SIG-M5 treated with dmso at 0.1 percent for 504 hours (cell line): ENCODE results near the gene SLC16A8.
A peak's percentile ranks its signal among the peaks of the same experiment; 100 is the strongest.

Source experiments
- DNase-seq: peaks from one replicate; lab custom pipeline; 2025; ENCODE audit not compliant: unreplicated experiment; lab: John Stamatoyannopoulos, UW

Gene SLC16A8

DNA sequence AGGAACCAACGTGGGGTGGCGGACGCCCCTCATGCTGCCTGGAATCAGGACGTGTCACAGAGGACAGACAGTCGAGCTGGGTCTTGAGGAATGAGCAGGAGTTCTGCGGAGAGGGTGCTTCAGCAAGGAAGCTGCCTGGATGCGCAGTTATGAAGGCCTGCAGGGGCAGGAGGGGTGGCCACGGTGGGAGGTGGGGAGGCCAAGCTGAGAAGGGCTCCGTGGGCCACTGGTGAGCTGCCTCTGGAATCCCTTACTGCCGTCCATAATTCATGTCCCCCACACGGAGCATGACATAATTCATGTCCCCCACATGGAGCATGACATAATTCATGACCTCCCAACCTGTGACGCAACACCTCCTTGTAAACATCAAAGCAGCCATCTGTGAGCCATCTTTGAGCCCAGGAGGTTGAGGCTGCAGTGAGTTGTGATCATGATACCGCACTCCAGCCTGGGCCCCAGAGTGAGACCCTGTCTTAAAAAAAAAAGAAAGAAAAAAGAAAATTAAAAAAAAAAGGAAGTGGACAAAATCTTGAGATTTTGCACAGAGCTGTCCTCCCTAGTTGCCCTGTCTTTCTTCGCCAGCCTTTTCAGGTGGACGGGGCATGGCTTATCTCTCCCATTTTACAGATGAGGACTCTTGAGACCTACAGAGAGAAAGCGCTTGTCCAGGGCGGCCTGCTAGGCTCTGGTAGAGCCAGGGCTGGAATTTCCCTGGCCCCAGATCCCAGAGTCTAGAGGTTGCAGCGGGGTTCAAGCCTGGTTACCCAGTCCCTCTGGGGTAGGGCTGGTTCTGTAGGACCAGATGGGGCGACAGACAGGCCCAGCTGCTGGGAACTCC is 51.1 kb downstream of the SLC16A8 start:
- peak; percentile 70 for DNase-seq

DNA sequence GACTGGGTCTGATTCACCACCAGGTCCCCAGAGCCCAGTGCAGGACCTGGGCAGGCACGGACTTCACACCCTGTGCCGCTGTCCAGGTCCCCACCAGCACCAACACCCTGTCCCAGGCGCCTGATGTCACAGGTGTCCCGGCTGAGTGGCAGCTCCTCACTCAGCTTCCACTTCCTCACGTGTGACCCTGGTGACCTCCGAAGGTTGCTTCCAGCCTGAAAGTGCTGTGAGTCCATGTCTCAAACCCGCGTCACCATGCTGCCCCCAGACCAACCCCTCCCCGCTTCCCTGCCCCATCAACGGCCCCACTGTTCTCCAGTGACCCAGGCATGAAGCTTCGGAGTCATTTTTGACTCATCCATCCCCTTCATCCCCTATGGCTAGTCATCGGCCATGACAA is 52.5 kb downstream of the SLC16A8 start:
- DNase-seq: no peak

DNA sequence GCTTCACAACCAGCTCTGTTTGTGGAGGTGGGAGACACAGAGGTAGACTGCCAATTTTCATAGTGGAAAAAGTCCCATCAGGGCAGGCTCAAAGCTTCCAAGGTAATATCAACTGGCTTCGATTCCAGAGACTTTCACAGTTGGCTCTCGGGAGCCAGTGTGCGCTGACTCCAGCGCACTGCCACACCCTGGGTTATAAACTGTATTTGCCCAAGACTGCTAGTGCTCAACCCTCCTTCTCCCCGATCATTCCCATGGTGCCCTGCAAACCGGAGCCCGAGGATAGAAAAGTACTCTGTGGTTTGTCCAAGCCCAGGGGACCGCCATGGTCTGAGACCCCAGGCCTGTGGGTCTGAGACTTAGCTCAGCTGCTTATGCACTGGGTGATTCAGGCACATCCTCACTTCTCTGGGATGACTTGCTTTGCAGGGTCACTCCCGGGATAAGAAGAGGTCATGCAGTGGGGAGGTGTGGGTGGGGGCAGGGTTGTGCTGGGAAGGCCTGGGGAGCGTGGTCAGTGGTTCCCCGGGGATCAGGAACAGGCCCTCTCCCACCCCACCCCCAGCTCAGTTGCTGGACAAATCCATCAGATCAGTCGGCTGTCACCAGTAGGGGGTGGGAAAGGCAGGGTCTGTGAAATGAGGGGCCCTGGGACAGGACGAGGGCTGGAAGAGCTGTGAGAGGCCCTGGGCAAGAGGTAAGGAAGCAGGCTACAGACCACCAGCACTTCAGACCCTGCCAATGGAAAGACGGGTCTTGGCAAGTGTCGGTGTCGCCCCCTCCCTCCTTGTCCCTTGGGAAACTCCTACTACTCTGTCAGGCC is 53.5 kb downstream of the SLC16A8 start:
- DNase-seq: no peak

DNA sequence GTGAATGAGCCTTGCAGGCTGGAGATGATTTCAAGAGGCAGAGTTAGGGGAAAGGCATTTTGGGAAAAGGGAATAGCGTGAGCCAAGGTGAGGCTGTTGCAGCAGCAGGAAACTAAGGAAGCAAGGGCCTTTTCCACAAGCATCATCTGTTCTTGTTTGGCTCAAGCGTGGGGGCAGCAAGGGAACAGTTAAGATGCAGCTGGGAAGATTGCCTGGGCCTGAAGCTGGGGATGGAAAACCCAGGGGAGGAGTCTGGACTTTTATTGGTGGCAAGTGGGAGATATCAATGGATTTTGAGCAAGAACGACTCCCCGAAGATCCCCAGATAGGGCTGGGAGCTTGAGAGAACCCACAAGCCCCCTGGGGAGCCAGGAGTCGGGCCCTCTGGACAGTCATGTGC is 54.1 kb downstream of the SLC16A8 start:
- DNase-seq: no peak

DNA sequence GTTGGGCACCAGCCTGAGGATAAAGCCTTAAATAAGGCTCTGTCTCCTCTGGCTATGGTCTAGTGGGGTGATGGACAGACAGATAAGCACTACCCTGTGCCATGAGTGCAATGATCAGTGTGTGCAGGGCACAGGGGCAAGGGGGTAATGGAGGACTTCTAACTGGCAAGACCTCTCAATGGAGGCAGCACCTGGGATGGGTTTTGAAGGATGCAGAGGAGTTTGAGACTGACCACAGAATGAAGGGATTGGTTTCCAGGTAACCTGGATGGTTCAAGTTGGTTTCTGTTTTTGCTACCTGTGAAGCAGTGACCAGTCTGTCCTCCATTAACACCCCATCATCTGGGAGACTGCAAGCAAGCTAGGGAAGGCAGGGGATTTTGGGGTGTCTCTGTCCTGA is 54.6 kb downstream of the SLC16A8 start:
- DNase-seq: no peak

DNA sequence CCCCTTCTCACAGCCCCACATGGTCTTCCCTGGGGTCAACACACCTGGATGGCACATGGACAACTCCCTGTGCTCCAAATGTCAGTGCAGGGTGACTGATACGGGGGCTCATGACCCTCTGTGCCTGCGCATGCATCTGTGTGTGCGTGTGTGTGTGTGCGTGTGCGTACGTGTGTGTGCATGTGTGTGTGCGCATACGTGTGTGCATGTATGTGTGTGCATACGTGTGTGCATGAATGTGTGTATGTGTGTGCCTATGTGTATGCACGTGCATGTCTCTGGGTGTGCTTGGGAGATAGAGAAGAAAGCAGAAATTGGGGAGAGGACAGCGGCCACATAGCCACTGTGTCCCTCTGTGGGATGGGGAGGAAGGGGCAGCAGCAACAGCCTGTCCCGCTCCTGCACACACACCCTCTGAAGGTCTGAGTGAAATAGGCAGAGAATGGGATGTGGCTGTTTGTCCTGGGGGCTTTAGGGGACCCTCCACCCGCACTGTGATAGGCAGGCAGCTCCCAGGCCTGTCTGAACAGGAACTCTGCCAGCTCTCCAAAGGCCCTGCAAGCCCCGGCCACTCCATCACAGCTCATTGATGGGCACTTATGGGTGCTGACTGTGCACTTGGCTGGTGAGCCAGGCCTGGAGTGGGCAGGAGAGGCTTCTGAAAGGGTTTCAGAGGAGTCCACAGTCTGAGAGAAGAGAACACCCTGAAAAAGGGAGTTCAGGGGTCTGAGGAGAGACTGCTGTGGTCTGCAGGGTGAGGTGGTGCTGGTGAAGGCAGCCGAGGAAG is 55.4 kb downstream of the SLC16A8 start:
- DNase-seq: no peak
